Spleen (tissue), 11 donors: ENCODE measurements around the gene PIP5K1B. TPM values are rescaled to one million over a fixed set of nuclear protein-coding genes. Genes with fewer than 3 reads are reported as not detected.

Experiments used
- DNase-seq: peaks from one replicate; pipeline ENCODE4 v3.0.0-alpha.2; 2020
- H3K27ac ChIP-seq, 8 donors: fragments of 200-600 bp; sonication (generic) in 7 of 8; 1 replicate in 4 of 8; 2 replicates in 4 of 8; pipeline versions ENCODE4 v1.5.0 to v1.8.0; 2016 to 2021; ENCODE audit warnings: inconsistent platforms in 4 of 8, mild to moderate bottlenecking in 4 of 8, moderate library complexity in 1 of 8
- H3K27me3 ChIP-seq, 7 donors: fragments of 200-600 bp; sonication (generic) in 6 of 7; replicated peaks in 1 of 7; 1 replicate in 4 of 7; 2 replicates in 3 of 7; pipeline versions ENCODE4 v1.5.0 to v1.8.0; 2016 to 2021; ENCODE audit warnings: inconsistent platforms in 3 of 7, mild to moderate bottlenecking in 1 of 7
- H3K36me3 ChIP-seq, 6 donors: fragments of 200-600 bp; sonication (generic) in 5 of 6; 1 replicate in 4 of 6; 2 replicates in 2 of 6; pipeline versions ENCODE4 v1.5.0 to v1.8.0; 2016 to 2021; ENCODE audit warnings: inconsistent platforms in 2 of 6
- H3K4me1 ChIP-seq, 6 donors: fragments of 200-600 bp; sonication (generic) in 5 of 6; 1 replicate in 3 of 6; 2 replicates in 3 of 6; pipeline versions ENCODE4 v1.5.0 to v1.8.0; 2016 to 2021; ENCODE audit warnings: inconsistent platforms in 3 of 6
- H3K4me3 ChIP-seq, 8 donors: fragments of 200-600 bp; sonication (generic) in 7 of 8; 1 replicate in 4 of 8; 2 replicates in 4 of 8; pipeline versions ENCODE4 v1.5.0 to v1.8.0; 2016 to 2021; ENCODE audit warnings: inconsistent platforms in 4 of 8, mild to moderate bottlenecking in 4 of 8, moderate library complexity in 2 of 8
- H3K9me3 ChIP-seq, 8 donors: fragments of 200-600 bp; sonication (generic) in 7 of 8; 1 replicate in 4 of 8; 2 replicates in 4 of 8; pipeline versions ENCODE4 v1.5.0 to v1.8.0; 2016 to 2021; ENCODE audit warnings: inconsistent platforms in 4 of 8
- POLR2A ChIP-seq, 3 donors: fragments of 450-650 bp; IDR thresholded peaks; one replicate each; pipeline ENCODE4 v1.5.1; 2017; ENCODE audit warnings: antibody characterized with exemption in 3 of 3, mild to moderate bottlenecking in 1 of 3
- POLR2AphosphoS5 ChIP-seq, 3 donors: sonication (generic); formaldehyde crosslinking; IDR thresholded peaks; one replicate each; pipeline ENCODE4 v1.5.1; 2017; ENCODE audit warnings: antibody characterized with exemption in 3 of 3
- WGBS, 5 donors: extraction: QIAGEN DNeasy Blood & Tissue Kit in 3 of 5; methylation state at CpG; one replicate each; pipeline versions ENCODE4 v1.1.5 to v1.1.7; 2013 to 2018; 5-methylcytosine and 5-hydroxymethylcytosine counted together
- intact Hi-C: fragments of 100-400 bp; cut with DNase I; formaldehyde crosslinking; loops from one replicate; pipeline ENCODE4 v1.15.0; 2023; ENCODE audit warnings: low total_unique reads
- polyA plus RNA-seq, 3 donors: library from polyadenylated mRNA; stranded (reverse); fragments of 200-250 nt; gene quantifications; one replicate each; pipeline ENCODE4 v1.2.1, GENCODE V29; 2013
- total RNA-seq, 7 donors: library from RNA; depleted of rRNA in 3 of 7; stranded (reverse); fragments of >200 nt in 3 of 7; fragmentation: NEBNext Ultra II Directional in 4 of 7; extraction: Animal tissue kit (Norgen Biotek cat#: 25700) in 4 of 7; gene quantifications; one replicate each; pipeline versions ENCODE4 v1.1.0 to v1.2.1, GENCODE V29; 2016 to 2021
- TF ChIP-seq, protein P1 (sequence below), 11 experiments: fragments of 200-600 bp in 7 of 11; fragments of 450-650 bp in 4 of 11; sonication (generic) in 4 of 11; IDR thresholded peaks in 8 of 11; conservative IDR thresholded peaks in 3 of 11; 1 replicate in 7 of 11; 2 replicates in 4 of 11; pipeline versions ENCODE4 v1.4.0 to v1.8.0; 2016 to 2021; ENCODE audit warnings: antibody characterized with exemption in 11 of 11, inconsistent platforms in 4 of 11, mild to moderate bottlenecking in 1 of 11
- donor health status: healthy with polysubstance abuse.
- donor health status: DM: no; HTN: no; CAD: no; lungs with moderate emphysema.
- donor health status: DM: no; HTN: no; CAD: no.
- donor health status: Bipolar disorder and iron deficiency.
- donor health status: healthy.
- donor health status: DM: no; HTN: no; CAD: no.
- donor health status: DM: yes; HTN: yes; CAD: no.

Gene PIP5K1B
- total and polyA plus RNA-seq, 10 donors: 1.5 to 10.3 (median 6.8) TPM

GRCh38 chr9:68819065-68819464, 114.0 kb downstream of the PIP5K1B start:
- Histone ChIP-seq H3K4me3 (no peak overlapping the region), H3K36me3 (peaks cover 0 to 10% (median 0%) of the 10 kb centered on the region in 6 donors), H3K9me3 (no peaks in the 10 kb centered on the region), H3K27me3 (no peaks in the 10 kb centered on the region), H3K4me1 (peaks cover 0 to 9% (median 2%) of the 10 kb centered on the region in 6 donors), H3K27ac (no peak overlapping the region)
- no peak for DNase-seq
- TF ChIP-seq, protein P1, sequence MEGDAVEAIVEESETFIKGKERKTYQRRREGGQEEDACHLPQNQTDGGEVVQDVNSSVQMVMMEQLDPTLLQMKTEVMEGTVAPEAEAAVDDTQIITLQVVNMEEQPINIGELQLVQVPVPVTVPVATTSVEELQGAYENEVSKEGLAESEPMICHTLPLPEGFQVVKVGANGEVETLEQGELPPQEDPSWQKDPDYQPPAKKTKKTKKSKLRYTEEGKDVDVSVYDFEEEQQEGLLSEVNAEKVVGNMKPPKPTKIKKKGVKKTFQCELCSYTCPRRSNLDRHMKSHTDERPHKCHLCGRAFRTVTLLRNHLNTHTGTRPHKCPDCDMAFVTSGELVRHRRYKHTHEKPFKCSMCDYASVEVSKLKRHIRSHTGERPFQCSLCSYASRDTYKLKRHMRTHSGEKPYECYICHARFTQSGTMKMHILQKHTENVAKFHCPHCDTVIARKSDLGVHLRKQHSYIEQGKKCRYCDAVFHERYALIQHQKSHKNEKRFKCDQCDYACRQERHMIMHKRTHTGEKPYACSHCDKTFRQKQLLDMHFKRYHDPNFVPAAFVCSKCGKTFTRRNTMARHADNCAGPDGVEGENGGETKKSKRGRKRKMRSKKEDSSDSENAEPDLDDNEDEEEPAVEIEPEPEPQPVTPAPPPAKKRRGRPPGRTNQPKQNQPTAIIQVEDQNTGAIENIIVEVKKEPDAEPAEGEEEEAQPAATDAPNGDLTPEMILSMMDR (IDR thresholded peaks at IDR 0.05 in 8 of 11, conservative IDR thresholded peaks at IDR 0.05 in 3 of 11): no peak
- TF ChIP-seq POLR2AphosphoS5 (IDR thresholded peaks at IDR 0.05): no peak
- TF ChIP-seq POLR2A (IDR thresholded peaks at IDR 0.05): no peak
- intact Hi-C loops: loop anchor here (10.0 kb wide), 2 partner anchors 54 to 96 kb away; no protein-coding TSS in a partner anchor
- 94 to 99% (median 97%) methylated on average over 2 of the region's 2 CpGs for WGBS, 5 donors

DNA sequence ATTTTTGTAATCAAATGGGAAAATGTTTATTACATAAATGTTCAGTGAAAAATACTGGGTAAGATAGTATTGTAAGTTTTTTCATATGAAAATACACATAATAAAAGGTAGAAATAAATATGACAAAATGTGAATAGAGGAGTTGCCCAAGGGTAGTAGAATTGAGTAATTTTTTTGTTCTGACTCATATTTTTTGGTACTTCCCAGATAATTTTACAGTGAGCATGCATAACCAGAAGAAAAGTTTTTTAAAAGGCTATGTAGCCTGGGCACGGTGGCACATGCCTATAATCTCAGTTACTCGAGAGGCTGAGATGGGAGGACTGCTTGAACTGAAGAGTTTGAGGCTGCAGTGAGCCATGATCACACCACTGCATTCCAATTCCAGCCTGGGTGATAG, 116.9 kb downstream of the PIP5K1B start:
- Histone ChIP-seq H3K36me3 (peaks cover 0 to 10% (median 0%) of the 10 kb centered on the region in 6 donors), H3K27me3 (no peaks in the 10 kb centered on the region), H3K9me3 (no peaks in the 10 kb centered on the region), H3K4me3 (no peak overlapping the region), H3K4me1 (peaks cover 0 to 9% (median 2%) of the 10 kb centered on the region in 6 donors), H3K27ac (no peak overlapping the region)
- TF ChIP-seq, protein P1 (IDR thresholded peaks at IDR 0.05 in 8 of 11, conservative IDR thresholded peaks at IDR 0.05 in 3 of 11): no peak
- TF ChIP-seq POLR2AphosphoS5 (IDR thresholded peaks at IDR 0.05) (no peak), POLR2A (IDR thresholded peaks at IDR 0.05) (no peak)
- intact Hi-C loops: no loop called here
- WGBS, 5 donors: 58 to 95% (median 81%) methylated on average over 2 of the region's 2 CpGs
- DNase-seq: no peak

GRCh38 chr9:68822596-68823165, 117.6 kb downstream of the PIP5K1B start:
- DNase-seq: no peak
- TF ChIP-seq, protein P1 (IDR thresholded peaks at IDR 0.05 in 8 of 11, conservative IDR thresholded peaks at IDR 0.05 in 3 of 11): no peak
- TF ChIP-seq POLR2AphosphoS5 (IDR thresholded peaks at IDR 0.05) (peak in 1 of 3 donors; percentile 34), POLR2A (IDR thresholded peaks at IDR 0.05) (no peak)
- WGBS, 5 donors: 68 to 84% (median 69%) methylated on average over 6 of the region's 6 CpGs

DNA sequence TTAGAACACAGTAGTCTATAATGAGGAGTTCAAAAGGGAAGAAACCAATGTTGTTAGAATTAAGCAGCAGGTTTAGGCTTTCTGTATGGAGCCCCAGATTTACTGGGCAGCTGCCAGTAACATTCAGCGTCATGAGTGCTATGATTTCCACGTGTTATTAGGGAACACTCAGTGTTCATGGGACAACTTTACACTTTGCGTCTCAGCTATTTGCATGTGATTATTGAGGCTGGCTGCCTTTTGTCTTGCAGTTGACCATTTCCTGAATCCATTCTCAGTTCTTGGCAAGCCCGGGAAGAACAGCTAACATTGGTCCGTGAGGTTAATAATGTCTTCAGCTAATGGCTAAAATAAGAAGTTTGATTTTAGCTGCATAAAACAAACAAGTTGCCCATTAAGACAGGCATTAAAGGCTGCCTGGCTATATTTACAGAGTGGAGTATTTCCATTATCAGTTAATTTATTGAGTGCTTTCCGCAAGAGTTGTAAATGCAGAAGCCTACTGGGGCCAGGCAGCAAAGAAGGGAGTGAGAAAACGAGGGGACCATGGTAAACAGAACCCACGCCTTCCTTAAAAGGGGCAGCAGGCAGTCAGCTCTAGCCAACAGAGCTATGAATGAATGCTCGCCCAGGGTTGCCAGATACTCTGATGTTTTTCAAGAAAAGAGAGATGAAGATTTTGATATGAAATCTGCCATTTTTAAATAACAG, 120.9 kb downstream of the PIP5K1B start:
- no peak for TF ChIP-seq POLR2A (IDR thresholded peaks at IDR 0.05)
- TF ChIP-seq, protein P1 (IDR thresholded peaks at IDR 0.05 in 8 of 11, conservative IDR thresholded peaks at IDR 0.05 in 3 of 11): no peak
- no peak for TF ChIP-seq POLR2AphosphoS5 (IDR thresholded peaks at IDR 0.05)
- 71 to 84% (median 80%) methylated on average over 9 of the region's 9 CpGs for WGBS, 5 donors
- no peaks in the 10 kb centered on the region for H3K27me3 ChIP-seq
- no peaks in the 10 kb centered on the region for H3K9me3 ChIP-seq
- H3K4me1 ChIP-seq: peaks cover 0 to 9% (median 2%) of the 10 kb centered on the region in 6 donors
- no peak for DNase-seq
- peaks cover 0 to 10% (median 0%) of the 10 kb centered on the region in 6 donors for H3K36me3 ChIP-seq
- no peak overlapping the region for H3K27ac ChIP-seq
- H3K4me3 ChIP-seq: no peak overlapping the region
- intact Hi-C loops: no loop called here

More at GRCh38 chr9:68822596-68823165, 117.6 kb downstream of the PIP5K1B start:
- intact Hi-C loops: no loop called here
- peaks cover 0 to 10% (median 0%) of the 10 kb centered on the region in 6 donors for H3K36me3 ChIP-seq
- H3K9me3 ChIP-seq: no peaks in the 10 kb centered on the region
- H3K27me3 ChIP-seq: no peaks in the 10 kb centered on the region
- H3K4me3 ChIP-seq: no peak overlapping the region
- H3K4me1 ChIP-seq: peaks cover 0 to 9% (median 2%) of the 10 kb centered on the region in 6 donors
- no peak overlapping the region for H3K27ac ChIP-seq
